GF-D8 (cell line): ENCODE data around the gene CDKAL1.

Experiments used
- DNase-seq: peaks from one replicate; lab custom pipeline; 2025; lab: John Stamatoyannopoulos, UW

The CDKAL1 gene

GRCh38 chr6:21142741-21143140, 608.5 kb downstream of the CDKAL1 start:
- no peak for DNase-seq

DNA sequence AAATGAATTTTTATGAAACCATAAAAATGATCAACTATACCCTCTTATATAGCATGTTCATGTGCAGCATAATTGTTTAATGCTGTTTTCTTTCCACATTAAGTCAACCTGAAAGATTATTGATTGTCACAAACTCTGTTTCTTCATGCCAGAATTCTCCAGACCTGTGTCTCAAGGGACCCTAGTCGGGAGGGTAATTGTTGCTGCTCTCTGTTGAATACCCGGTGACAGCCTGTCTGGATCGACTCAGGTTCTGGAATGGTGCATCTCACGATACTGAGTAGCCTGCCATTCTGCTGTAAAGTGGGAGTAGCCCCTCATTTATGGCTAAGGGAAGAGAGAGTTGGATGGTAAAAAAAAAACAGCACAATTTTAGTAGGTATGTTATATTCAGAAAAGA, 609.4 kb downstream of the CDKAL1 start:
- no peak for DNase-seq

GRCh38 chr6:21144928-21145327, 610.7 kb downstream of the CDKAL1 start:
- DNase-seq = no peak

- DNase-seq = no peak
Observed at GRCh38 chr6:21147995-21148394, 613.7 kb downstream of the CDKAL1 start.

GRCh38 chr6:21149470-21149869, 615.2 kb downstream of the CDKAL1 start:
- no peak for DNase-seq

DNA sequence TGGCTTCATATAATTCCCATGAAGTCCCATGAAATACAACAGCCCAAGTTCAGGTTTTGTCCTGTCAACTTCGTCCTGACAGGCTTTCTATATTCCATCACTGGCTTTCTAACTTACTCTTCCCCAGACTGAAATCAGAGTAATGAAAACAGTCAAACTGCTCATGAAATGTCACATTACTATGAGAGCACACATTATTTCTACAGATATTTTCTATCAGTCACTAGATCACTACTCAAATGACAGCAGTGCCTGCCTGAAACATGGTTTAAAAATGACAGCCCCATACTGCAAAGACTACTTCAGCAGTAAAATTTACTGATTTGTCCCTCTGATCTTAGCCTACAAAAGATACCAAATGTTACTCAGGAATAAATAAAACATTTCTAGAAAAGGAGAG, 616.4 kb downstream of the CDKAL1 start:
- DNase-seq = no peak

- no peak for DNase-seq
Observed at GRCh38 chr6:21151119-21151518, 616.9 kb downstream of the CDKAL1 start.

DNA sequence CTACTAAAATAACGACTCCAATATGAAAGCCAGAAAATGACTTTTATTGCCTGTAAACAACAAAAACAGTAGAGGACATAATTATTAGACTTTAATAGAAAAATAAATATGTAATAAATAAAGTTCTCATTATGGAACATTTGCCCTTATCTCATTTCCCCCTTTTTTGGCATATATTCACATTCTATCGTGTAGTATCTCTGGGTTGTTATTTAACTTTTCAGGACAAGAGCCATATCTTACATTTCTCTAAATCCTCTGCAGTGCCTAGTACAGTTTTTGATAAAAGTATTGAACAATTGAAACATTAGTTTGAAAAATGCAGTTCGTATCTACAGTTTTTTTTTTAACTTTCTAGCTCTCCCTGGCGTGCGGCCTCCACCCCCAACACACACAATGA, 617.3 kb downstream of the CDKAL1 start:
- DNase-seq = no peak

DNA sequence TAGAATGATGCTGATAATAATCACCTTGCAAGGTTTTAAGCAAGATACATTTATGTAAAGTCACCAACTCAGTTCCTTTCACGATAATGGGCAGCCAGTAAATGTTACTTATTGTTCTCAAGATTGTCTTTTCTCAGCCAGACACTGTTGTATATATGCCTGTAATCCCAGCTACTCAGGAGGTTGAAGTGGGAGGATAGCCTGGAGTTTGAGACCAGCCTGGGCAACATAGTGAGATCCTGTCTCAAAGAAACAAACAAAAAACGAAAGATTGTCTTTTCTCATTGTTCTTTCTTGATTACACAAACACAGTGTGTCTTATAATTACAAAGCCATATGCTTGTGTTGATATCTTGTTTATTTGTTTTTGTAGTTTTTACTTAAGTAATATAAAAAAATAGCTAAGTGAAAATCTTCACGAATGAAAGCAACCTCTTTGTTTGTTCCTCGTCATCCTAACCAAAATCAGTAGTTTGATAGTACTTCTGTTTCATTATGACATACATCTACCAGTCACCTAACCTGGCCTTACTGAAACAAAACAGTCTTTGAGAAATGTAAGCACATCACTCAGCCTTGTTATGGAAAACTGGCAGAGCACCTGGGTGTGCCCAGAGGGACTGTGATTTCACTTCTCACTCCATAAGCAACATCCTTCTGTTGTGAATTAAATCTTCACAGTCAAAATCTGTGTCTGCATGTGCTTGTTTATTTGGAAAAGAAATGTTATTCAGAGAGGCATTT, 623.1 kb downstream of the CDKAL1 start:
- DNase-seq = no peak

DNA sequence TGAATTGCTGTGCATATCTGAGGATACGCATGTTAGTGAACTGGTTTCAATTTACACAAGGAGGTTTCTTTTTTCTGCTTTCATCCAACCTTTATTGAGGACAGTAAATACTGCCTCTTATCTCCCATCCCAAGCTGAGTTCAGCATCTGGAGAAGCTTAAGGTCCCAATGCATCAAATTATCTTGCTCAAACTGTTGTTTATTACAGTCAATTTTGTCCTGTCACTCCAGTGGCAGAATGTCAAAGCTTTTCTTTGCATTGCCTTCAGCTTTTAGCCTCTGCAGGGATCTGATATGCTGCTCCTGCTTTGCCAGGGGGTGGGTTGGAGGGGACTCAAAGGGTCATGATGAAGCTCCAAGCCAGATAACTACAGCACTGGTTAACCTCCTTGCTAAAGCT, 623.9 kb downstream of the CDKAL1 start:
- DNase-seq = no peak

- DNase-seq = no peak
Observed at GRCh38 chr6:21158873-21159272, 624.6 kb downstream of the CDKAL1 start.

DNA sequence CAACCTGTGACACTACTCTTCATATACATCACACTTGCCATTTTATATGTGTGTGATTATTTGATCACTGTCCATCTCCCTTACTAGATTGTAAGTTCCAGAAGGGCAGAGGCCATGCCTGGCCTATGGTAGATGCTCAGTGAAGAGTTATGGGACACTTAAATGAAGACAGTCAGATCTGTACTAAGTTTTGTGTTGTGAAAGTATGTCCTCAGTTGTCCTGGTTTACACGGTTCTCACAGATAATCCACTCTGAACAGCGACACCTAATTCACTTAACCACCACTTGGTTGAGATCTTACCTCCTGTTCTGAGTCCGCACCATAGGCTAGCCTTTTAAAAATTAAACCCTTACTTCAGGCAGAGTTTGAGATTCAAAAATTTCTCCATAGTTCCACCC, 625.2 kb downstream of the CDKAL1 start:
- no peak for DNase-seq

DNA sequence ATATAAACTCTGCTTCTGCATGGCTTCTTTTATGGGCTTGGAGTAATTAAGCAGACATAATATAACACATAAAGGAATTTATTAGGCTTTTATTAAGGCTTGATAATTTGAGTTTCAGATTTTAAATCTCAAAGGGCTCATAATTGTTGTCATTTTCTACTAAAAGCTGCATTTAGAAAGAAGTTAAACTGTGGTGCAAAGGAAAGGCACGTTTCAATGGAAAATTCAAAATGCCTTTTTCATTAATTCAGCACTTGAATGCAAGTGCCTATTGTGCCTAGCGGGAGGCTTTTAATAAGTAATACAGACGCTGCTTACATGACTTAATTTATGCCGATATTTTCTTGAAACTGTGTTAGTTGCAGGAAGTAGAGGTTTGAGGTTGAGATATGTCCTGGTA, 627.5 kb downstream of the CDKAL1 start:
- DNase-seq = no peak

DNA sequence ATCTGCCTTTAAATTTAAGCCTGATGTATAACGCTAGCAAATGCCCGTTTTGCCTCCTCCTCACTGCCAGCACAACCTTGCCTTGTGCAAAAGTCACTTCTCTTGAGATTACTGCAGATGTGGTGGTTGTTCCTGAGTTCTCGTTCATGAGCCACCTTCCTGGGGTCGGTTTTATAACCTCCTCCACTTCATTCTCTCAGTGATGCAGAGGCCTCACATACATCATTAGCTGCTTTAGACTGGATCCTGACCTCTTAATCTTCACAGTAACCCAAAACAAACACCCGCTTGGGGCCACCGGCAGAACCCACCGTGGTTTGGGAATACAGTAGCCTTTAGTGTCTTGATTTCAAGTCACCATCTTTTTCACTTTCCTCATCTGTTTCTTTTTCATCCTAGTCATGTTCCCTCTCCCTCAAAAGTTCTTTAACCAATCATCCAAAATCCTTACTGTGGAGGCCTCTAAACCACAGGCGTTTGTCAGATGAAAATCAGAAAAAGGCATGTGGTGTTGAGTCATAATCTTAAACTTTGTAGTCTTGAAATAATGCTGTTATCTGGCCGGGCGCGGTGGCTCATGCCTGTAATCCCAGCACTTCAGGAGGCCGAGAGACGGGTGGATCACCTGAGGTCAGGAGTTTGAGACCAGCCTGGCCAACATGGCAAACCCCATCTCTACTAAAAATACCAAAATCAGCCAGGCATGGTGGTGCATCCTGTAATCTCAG, 629.0 kb downstream of the CDKAL1 start:
- no peak for DNase-seq

- no peak for DNase-seq
Observed at GRCh38 chr6:21163838-21164180, 629.6 kb downstream of the CDKAL1 start.

DNA sequence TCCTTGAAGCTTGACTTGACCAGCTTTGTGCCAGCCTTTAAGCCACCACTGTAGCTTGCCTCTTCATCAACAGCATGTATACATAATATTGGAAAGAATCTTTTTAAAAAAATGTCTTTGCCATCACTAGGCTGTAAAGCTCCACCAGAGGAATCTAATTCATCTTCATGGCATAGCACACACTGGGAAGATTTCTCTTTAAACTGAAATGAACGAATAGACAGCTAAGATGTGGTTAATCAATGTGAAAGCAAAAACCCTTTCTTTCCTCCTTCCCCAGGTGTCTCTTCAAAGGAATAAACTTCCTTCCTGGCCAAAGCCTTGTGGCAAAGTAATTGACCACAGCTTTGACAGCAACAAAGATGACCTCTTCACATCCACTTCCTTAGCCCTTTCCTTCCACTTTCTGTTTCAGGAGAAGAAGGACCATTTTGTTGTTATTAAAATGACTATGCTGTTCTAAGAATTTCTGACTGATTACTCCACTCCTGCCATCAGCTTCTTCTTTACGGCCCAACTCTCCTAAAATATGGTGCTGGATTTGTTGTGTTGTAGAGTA, 630.6 kb downstream of the CDKAL1 start:
- DNase-seq = no peak

- no peak for DNase-seq
Observed at GRCh38 chr6:21166754-21167153, 632.5 kb downstream of the CDKAL1 start.

- no peak for DNase-seq
Observed at GRCh38 chr6:21167790-21168189, 633.5 kb downstream of the CDKAL1 start.

GRCh38 chr6:21171801-21172200, 637.5 kb downstream of the CDKAL1 start:
- DNase-seq = no peak

DNA sequence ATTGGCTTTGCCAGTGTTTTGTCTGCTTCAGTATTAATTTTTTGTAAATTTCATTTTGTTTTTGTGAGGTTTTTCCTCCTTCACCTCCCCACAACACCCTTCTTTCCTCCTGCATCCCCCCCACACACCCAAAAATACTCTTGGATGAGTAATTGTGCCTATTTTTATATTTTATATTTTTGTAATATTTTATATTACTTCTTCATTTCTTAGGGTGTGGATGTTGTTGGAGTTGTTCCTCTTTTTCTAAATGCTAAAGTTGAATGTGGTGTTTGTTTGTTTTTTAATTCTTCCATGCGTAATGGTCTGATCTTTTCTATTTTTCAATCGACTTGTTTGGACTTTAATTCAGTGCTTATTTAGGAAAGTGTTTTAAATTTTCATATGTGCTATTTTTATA, 638.8 kb downstream of the CDKAL1 start:
- no peak for DNase-seq

DNA sequence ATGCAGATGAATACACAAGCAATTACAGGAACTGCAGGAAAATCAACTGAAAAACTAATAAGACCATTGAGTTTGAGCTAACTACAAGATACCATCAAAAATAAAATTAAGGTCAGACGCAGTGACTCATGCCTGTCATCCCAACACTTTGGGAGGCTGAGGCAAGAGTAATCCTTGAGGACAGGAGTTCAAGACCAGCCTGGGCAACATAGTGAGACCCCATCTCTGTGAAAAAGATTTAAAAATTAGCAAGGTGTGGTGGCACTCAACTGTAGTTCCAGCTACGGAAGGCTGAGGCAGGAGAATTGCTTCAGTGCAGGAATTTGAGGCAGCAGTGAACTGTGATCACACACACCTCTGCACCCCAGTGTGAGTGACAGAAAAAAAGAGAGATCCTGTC, 639.4 kb downstream of the CDKAL1 start:
- DNase-seq = no peak

DNA sequence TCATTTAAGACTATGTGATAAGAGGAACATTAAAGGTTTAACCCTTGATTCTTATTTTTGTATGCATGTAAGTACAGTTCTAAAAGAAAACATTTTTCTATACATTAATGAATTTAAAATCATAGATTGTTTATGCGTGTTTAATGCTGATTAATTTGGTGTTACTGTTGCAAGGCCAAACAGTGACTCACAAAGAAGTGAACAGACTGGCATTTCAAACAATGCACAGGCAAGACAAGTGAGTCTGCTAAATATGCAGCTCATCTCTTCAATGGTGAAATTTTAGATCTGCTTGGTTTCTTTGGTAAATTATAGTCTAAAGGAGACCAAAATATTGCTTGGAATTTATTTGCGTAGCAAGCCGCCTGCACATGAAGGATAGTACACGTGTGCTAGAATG, 641.9 kb downstream of the CDKAL1 start:
- DNase-seq = no peak

GRCh38 chr6:21180155-21180554, 645.9 kb downstream of the CDKAL1 start:
- DNase-seq = no peak
